Gastrocnemius medialis (tissue), 4 donors: Measurements from ENCODE around the gene MLN. TPM values are rescaled to one million over a fixed set of nuclear protein-coding genes. Genes with fewer than 3 reads are reported as not detected.

Experiments used
- ATAC-seq, 2 donors: fragments of 150-250 bp; one replicate each; pipeline ENCODE4 v1.9.1; 2016
- DNase-seq, 2 donors: peaks; one replicate each; pipeline ENCODE4 v3.0.0-alpha.2; 2019
- H3K27ac ChIP-seq, 4 donors: fragments of 200-600 bp; sonication (generic); 1 replicate in 1 of 4; 2 replicates in 3 of 4; pipeline ENCODE4 v1.5.1; 2016 to 2018; ENCODE audit warnings: mild to moderate bottlenecking in 2 of 4, moderate library complexity in 1 of 4
- H3K27me3 ChIP-seq, 3 donors: fragments of 200-600 bp; sonication (generic) in 2 of 3; 1 replicate in 1 of 3; 2 replicates in 2 of 3; pipeline versions ENCODE4 v1.5.1 to v1.6.0; 2016 to 2019; ENCODE audit warnings: mild to moderate bottlenecking in 1 of 3, moderate library complexity in 1 of 3
- H3K36me3 ChIP-seq, 2 donors: fragments of 200-600 bp; sonication (generic) in 1 of 2; one replicate each; pipeline ENCODE4 v1.5.1; 2017 to 2018
- H3K4me1 ChIP-seq, 2 donors: fragments of 200-600 bp; sonication (generic) in 1 of 2; one replicate each; pipeline ENCODE4 v1.5.1; 2016 to 2017; ENCODE audit warnings: mild to moderate bottlenecking in 2 of 2
- H3K4me3 ChIP-seq, 4 donors: fragments of 200-600 bp; sonication (generic) in 3 of 4; 1 replicate in 1 of 4; 2 replicates in 3 of 4; pipeline ENCODE4 v1.5.1; 2016 to 2019; ENCODE audit warnings: mild to moderate bottlenecking in 2 of 4
- H3K9me3 ChIP-seq, 3 donors: fragments of 200-600 bp; sonication (generic) in 2 of 3; 1 replicate in 1 of 3; 2 replicates in 2 of 3; pipeline ENCODE4 v1.5.1; 2016 to 2019
- POLR2A ChIP-seq, 2 donors: fragments of 450-650 bp; IDR thresholded peaks; one replicate each; pipeline ENCODE4 v1.6.1; 2017; ENCODE audit warnings: antibody characterized with exemption in 2 of 2, mild to moderate bottlenecking in 2 of 2, moderate library complexity in 2 of 2
- in situ Hi-C, 4 donors: fragments of 200-750 bp; cut with MboI; loops; one replicate each; pipeline versions ENCODE4 v1.15.0 to v1.8.0; 2017; ENCODE audit warnings: low sequenced_read_pairs in 4 of 4
- intact Hi-C: fragments of 100-400 bp; cut with DNase I; formaldehyde crosslinking; loops from one replicate; pipeline ENCODE4 v1.15.1; 2023; ENCODE audit warnings: low total_unique reads
- total RNA-seq, 4 donors: library from RNA; depleted of rRNA; stranded (reverse); fragments of >200 nt; gene quantifications; one replicate each; pipeline versions ENCODE4 v1.1.0 to v1.2.3, GENCODE V29; 2016
- TF ChIP-seq, protein P1 (sequence below), 5 experiments: fragments of 450-650 bp in 3 of 5; fragments of 200-600 bp in 2 of 5; sonication (generic) in 2 of 5; IDR thresholded peaks in 4 of 5; conservative IDR thresholded peaks in 1 of 5; 1 replicate in 4 of 5; 2 replicates in 1 of 5; pipeline ENCODE4 v1.5.1; 2016 to 2019; ENCODE audit warnings: antibody characterized with exemption in 5 of 5, mild to moderate bottlenecking in 3 of 5, moderate library complexity in 3 of 5

The MLN gene
- total RNA-seq, 4 donors from 2014 or later: not detected

DNA sequence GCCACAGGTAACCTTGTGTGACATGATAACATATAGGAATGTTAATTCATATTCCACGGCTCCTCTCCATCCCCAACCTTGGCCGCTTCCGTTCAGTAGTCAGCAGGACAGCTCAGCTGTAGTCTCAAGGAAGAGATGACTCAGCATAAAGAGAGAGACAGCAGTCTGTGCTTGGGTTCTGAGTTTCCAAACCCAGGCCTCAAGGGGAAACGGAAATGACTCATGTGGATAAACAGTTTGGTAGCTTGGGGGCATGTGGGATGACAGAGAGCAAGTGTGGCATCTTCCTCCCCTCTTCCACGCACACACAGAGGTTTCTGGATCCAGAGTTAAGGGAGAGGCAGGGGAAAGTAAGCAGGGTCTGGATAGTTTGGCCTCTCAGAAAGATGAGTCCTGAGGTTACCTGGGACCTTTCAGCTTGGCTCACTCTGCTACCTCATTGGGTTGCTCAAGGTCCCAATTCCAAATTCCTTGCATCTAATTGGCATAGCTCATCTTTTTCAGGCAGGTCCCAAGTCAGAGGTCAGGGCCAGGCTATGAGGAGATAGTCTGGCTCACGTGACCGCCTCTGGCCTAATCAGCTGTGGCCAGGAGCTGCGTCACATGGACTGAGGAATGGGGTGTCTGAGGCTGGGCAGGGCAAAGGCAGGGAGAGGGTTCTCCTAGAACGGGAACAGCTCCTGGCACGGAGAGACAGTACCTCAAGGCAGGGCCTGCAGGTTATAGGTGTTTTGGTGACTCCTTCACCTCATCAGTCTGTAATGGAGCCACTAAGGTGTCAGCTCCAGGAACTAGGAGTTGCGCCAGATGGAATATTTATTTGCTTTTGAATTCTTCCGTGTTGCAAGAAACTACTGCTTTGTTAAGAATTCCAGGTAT is 36.5 kb upstream of the MLN start:
- TF ChIP-seq, protein P1, sequence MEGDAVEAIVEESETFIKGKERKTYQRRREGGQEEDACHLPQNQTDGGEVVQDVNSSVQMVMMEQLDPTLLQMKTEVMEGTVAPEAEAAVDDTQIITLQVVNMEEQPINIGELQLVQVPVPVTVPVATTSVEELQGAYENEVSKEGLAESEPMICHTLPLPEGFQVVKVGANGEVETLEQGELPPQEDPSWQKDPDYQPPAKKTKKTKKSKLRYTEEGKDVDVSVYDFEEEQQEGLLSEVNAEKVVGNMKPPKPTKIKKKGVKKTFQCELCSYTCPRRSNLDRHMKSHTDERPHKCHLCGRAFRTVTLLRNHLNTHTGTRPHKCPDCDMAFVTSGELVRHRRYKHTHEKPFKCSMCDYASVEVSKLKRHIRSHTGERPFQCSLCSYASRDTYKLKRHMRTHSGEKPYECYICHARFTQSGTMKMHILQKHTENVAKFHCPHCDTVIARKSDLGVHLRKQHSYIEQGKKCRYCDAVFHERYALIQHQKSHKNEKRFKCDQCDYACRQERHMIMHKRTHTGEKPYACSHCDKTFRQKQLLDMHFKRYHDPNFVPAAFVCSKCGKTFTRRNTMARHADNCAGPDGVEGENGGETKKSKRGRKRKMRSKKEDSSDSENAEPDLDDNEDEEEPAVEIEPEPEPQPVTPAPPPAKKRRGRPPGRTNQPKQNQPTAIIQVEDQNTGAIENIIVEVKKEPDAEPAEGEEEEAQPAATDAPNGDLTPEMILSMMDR (IDR thresholded peaks at IDR 0.05 in 4 of 5, conservative IDR thresholded peaks at IDR 0.05 in 1 of 5): no peak
- TF ChIP-seq POLR2A (IDR thresholded peaks at IDR 0.05): no peak
- H3K27me3 ChIP-seq: peaks cover 0 to 2% (median 0%) of the 10 kb centered on the region in 3 donors
- ATAC-seq: peak; percentile 47 to 51
- no peak overlapping the region for H3K4me3 ChIP-seq
- intact Hi-C loops (no loop called here), in situ Hi-C loops (no loop called here)
- no peak overlapping the region for H3K27ac ChIP-seq
- no peaks in the 10 kb centered on the region for H3K9me3 ChIP-seq
- peak in 1 of 2 donors; percentile 20 for DNase-seq
- H3K4me1 ChIP-seq: no peaks in the 10 kb centered on the region
- H3K36me3 ChIP-seq: no peaks in the 10 kb centered on the region

- in situ Hi-C loops (no loop called here), intact Hi-C loops (no loop called here)
- Histone ChIP-seq H3K9me3 (no peaks in the 10 kb centered on the region), H3K36me3 (no peaks in the 10 kb centered on the region), H3K4me1 (no peaks in the 10 kb centered on the region), H3K4me3 (no peak overlapping the region), H3K27ac (no peak overlapping the region), H3K27me3 (peaks cover 0 to 2% (median 0%) of the 10 kb centered on the region in 3 donors)
- DNase-seq: no peak
- no peak for ATAC-seq
- TF ChIP-seq, protein P1 (IDR thresholded peaks at IDR 0.05 in 4 of 5, conservative IDR thresholded peaks at IDR 0.05 in 1 of 5): no peak
- TF ChIP-seq POLR2A (IDR thresholded peaks at IDR 0.05): no peak
Observed at GRCh38 chr6:33839399-33840047, 35.7 kb upstream of the MLN start.

DNA sequence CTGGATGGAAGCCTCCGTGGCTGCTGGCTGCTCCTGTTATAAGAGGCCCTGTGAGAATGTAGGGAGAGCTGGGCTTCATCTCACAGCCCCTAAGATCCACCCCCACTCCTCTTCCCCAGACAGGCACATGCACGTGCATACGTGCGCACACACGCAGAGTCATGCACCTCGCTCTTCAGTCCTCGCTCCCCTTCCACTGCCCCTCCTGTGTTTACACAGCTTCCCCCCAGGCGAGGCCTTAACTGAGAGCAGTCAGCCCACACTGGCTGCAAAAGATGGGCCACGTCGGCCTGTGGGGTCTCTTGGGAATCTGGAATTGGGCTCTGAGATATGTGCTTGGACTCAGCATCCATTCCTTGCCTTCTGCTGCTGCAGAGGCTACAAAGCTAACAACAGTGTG is 35.2 kb upstream of the MLN start:
- no peaks in the 10 kb centered on the region for H3K36me3 ChIP-seq
- H3K4me3 ChIP-seq: no peak overlapping the region
- in situ Hi-C loops: no loop called here
- H3K9me3 ChIP-seq: no peaks in the 10 kb centered on the region
- TF ChIP-seq, protein P1 (IDR thresholded peaks at IDR 0.05 in 4 of 5, conservative IDR thresholded peaks at IDR 0.05 in 1 of 5): no peak
- no peak for TF ChIP-seq POLR2A (IDR thresholded peaks at IDR 0.05)
- no peaks in the 10 kb centered on the region for H3K4me1 ChIP-seq
- peaks cover 0 to 2% (median 0%) of the 10 kb centered on the region in 3 donors for H3K27me3 ChIP-seq
- intact Hi-C loops: no loop called here
- no peak overlapping the region for H3K27ac ChIP-seq
- DNase-seq (no peak), ATAC-seq (no peak)

DNA sequence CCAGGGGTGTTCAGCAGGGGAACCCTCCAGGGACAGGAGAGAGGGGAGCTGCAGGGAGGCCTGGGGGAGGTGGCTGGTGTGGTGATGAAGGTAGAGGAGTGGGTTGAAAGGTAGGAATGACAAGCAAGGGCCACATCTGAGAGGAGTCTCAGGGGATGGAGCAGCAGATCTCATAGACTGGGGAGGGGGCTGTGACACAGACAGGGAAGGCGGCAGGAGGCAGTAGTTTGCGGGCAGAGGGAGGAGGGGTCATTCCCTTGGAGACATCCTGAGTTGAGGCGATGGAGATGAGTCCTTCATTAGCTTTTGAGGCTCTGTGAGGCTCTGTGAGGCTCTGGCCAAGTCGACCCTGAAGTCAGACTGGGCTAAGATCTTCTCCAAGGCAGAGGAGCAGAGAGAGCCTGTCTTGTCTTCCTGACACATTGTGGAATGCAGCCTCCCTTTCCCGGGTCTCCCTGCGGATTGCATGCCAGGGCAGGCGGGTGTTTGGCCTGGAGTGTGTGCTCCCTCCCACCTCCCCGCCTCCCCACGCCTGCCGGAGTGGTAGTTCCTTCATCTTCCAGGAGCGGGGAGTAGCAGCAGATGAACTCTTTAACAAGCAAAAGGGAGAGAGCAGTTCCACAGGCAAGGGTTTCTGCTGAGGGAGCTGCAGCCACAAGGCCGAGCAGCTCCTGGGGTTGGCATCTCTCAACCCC is 34.3 kb upstream of the MLN start:
- DNase-seq: no peak
- intact Hi-C loops (no loop called here), in situ Hi-C loops (no loop called here)
- no peak for TF ChIP-seq POLR2A (IDR thresholded peaks at IDR 0.05)
- TF ChIP-seq, protein P1 (IDR thresholded peaks at IDR 0.05 in 4 of 5, conservative IDR thresholded peaks at IDR 0.05 in 1 of 5): no peak
- H3K27ac ChIP-seq: no peak overlapping the region
- H3K4me3 ChIP-seq: no peak overlapping the region
- H3K4me1 ChIP-seq: no peaks in the 10 kb centered on the region
- no peak for ATAC-seq
- no peaks in the 10 kb centered on the region for H3K9me3 ChIP-seq
- H3K27me3 ChIP-seq: peaks cover 0 to 2% (median 0%) of the 10 kb centered on the region in 3 donors
- H3K36me3 ChIP-seq: no peaks in the 10 kb centered on the region
